NCI-H774 (cell line): ENCODE data around the gene APOA4.

Experiments used
- DNase-seq: peaks from one replicate; lab custom pipeline; 2025; lab: John Stamatoyannopoulos, UW

APOA4 gene

DNA sequence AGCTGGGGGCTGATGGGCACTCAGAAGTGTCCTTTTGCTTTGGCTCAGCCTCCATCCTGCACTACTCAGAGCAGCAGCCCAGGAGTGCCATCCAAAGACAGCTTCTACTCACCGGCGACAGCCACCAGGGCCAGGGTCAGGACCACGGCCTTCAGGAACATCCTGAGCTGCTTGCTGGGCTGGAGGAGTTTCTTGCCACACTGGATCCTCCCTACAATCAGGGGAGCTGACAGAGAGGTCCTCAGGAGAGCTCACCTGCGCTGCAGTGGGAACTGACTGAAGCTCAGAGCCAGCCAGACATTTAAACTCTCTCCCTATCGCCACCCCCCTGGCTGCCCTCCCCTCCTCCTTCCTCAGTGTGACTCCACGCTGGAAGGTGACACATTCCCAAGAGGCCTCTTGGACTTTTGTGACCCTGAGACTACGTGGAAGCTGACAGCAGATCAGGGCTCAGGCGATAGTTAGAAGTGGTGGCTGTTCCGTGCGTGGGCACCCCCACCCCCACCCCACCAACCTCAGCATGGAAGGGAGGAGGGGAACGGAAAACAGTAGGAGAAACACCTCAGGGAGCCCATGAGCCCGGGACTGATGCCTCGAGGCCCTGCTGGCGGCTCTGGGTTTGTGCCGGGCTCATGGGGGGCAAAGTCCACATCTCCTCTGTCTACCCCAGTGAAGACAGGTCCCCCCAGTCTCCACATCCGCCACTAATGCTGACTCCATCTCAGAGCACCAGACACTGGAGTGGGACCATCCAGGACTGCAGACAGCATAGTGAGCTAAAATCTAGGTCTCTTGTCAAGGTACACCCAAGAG, at the start of gene APOA4:
Gene APOA4, minus strand, starts transcription at position 274 of the 813 bp plus-strand sequence. Its CDS starts 113 bp downstream, at position 161.
- no peak for DNase-seq

DNA sequence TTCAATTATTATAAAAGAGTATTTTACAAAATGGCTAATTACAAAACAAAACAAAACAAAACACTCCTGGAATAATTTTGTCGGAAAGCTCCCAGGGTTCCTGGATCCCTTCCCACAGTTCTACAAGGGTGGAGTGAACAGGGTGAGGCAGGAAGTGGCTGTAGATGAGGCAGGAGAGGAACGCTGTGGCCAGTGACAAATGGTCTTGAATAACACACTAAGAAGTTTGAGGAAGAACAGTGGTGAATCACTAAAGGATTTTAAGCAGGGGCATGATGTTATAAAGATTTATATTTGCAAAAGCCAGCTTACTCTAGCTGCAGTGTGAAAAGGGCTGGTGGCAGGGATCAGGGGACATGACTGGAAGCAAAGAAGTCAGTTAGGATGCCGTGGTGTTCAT, 48.1 kb upstream of the APOA4 start:
- DNase-seq = no peak

DNA sequence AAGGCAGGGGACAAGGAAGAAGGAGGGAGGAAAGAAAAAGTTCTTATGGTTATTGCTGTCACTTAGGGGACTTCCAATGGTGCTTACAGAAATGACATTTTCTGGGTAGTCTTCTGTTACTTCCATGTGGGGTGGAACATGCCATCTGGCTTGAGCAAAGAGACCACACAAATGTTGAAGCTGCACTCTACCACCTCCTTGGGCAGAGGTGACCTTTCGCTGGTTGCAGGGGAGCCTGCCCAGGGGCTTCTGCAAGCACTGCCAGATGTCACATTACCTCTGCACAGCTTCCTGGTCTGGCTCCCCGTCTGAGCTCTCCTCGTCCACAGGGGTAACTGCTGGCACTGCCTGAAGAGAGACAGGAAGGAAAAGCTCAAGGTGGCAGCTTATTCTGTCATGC, 47.0 kb upstream of the APOA4 start:
- DNase-seq = no peak

GRCh38 chr11:116869610-116870009, 46.5 kb upstream of the APOA4 start:
- DNase-seq = no peak

- no peak for DNase-seq
These were observed 45.0 kb upstream of the APOA4 start for GRCh38 chr11:116868066-116868465.

- DNase-seq = no peak
These were observed 44.5 kb upstream of the APOA4 start for GRCh38 chr11:116867619-116868018.

GRCh38 chr11:116866804-116867455, 43.8 kb upstream of the APOA4 start:
- DNase-seq = no peak

DNA sequence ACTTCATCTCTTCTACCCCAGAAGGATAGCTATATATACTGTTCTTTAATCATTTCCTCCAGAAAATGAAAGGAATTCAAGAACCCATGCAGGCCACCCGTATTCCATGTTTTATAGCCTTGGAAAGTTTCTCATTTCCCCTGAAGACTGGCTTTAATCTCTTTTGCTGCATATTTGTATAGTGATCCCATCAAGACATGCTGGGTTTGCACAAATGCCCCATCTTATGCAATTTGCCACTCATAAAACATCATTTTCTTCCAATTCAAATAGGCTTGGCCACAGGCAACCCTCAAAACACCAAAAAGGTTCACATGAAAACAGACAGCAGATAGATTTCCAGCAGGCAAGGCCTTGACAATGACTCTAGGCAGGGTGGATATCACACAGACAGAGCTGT, 42.6 kb upstream of the APOA4 start:
- no peak for DNase-seq

DNA sequence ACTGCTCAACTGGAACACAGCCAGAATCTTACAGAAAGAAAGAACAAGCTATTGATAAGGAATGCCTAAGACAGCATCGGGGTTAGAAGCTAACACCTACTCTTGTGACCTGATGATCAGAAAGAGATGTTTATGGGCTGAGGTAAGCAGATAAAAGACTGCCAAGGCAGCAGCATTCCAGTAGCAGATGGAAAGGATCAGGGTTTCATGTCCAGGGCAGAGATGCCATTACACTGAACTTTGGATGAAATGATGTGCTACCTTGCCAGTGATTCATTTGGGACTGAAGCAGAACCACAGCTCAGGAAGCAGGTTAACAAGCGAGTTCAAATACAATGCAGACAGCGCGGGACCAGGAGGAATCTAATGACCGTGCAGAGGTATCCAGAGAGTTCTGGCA, 41.4 kb upstream of the APOA4 start:
- DNase-seq = no peak

GRCh38 chr11:116862951-116863350, 39.8 kb upstream of the APOA4 start:
- no peak for DNase-seq

GRCh38 chr11:116862185-116862584, 39.1 kb upstream of the APOA4 start:
- DNase-seq = no peak

- DNase-seq = no peak
These were observed 38.4 kb upstream of the APOA4 start for GRCh38 chr11:116861539-116861938.

- no peak for DNase-seq
These were observed 37.2 kb upstream of the APOA4 start for GRCh38 chr11:116860303-116860702.

GRCh38 chr11:116859175-116859574, 36.1 kb upstream of the APOA4 start:
- no peak for DNase-seq

- no peak for DNase-seq
These were observed 34.8 kb upstream of the APOA4 start for GRCh38 chr11:116857936-116858335.

GRCh38 chr11:116857316-116857715, 34.2 kb upstream of the APOA4 start:
- no peak for DNase-seq

DNA sequence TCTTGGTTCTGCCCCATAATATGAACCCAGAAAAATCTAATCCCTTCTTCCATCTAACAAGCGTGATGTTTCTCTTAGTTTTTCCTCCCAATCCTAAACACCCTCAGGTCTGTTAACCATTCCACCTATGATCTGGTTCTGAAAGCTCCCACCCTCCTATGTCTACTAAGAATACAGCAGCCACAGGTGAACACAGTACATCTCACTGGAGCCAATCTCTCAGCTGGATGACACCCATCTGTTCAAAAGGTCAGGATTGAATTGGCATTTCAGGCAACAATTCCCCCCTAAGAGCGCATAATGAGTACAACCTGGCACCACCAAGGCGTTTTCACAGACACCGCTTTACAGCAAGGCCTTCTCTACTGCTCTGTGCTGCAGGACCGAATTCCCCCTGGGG, 33.3 kb upstream of the APOA4 start:
- no peak for DNase-seq

DNA sequence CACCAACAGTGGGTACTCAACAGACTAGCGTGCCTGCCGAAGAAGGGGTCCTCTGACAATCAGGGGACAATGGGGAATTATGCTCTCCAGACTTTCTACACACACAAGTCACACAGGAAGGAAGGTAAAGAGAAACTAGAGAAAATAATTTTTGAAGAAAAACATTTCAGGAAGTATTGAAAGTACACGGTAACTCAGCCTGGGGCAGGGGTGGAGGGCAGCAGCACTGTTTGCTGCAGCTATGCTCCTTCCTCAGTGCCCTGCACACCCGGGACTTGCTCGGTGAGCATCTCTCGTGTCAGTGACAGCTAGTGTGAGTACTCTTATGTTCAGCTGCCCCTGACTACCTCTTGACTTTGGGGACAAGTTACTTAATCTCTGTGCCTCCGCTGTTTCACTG, 32.3 kb upstream of the APOA4 start:
- DNase-seq = no peak

DNA sequence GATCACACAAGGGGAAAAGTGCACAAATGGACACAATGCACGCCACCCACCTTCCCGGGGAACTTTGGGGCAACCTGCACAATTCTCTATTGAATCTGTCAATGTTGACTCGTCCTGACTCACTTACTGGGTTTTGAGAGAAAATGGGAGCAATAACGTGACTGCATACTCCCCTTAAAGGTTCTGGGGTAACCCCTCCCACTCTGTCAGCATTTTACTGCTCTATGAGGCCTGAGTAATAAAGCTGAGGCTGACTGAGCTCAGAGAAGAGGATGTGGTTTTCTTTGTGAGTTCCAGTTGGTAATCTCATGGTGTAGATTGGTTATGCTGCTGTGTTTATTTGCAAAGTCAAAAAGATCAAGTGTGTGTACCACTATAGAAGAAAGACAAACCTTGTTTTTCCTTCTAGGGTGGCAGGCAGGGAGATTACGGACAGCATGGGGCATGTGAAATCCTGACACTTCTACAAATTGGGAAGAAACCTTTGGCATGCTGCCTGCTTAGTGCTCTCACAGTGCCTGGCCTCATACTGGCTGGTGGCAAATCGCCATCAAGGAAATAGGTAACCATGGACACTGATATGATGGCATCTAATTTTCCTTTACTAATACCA, 30.5 kb upstream of the APOA4 start:
- no peak for DNase-seq

DNA sequence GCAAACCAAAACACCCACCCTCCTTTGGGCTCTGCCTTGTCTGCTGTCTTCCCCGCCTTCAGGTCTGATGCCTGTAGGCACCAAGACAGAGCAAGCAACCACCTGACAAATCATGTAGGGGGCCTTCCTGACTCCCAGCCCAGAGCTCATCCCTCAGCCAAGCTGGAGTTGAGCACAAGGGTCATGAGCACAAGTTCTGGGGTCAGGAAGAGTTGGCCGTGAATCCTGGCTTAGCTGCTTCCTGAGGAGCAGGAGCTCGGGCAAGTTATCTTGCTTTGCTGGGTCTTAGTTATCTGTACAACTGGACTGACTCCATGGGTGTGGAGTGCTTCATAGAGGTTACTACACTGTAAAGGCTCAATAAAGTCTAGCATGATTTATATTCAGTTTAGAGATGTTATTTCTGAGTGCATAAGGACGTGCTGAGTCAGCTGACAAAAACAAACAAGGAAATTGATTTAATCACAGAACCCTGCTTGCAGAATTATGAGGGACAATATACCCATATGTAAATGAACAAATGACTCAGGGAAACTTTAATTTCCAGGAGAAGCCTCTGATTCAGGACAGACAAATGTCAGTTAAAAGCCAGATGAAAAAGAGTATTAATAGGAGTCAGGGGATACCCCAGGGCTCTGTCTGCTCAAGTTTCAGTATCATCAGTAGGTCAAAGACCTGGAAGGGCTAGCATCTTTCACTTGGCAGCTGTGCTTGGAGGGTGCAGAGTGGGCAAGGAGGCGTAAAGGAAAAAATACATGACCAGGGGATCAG, 29.3 kb upstream of the APOA4 start:
- no peak for DNase-seq

GRCh38 chr11:116851626-116852025, 28.5 kb upstream of the APOA4 start:
- no peak for DNase-seq

DNA sequence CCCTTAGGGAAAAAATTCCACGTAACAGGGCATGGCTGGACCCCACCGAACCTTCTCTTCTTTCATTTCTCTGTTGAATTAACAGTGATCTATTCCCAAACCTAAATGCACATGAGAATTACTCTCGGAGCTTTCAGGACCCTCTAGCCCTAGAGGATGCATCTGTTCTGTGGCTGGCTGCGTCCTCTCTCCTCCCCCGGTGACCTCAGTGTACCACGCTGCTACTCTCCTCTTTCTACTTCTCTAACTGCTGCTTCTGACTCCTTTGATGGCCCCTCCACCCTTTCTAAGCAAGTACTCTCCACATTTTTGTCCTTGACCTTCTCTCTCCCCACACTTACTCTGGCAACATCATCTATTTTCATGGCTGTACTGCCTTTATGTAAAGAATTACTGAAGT, 26.4 kb upstream of the APOA4 start:
- no peak for DNase-seq
